Measurements from ENCODE around the gene NRXN3.

GRCh38 chr14:78968265-78968664 is 798.1 kb downstream of the NRXN3 start:
- TF ChIP-seq, protein P1, sequence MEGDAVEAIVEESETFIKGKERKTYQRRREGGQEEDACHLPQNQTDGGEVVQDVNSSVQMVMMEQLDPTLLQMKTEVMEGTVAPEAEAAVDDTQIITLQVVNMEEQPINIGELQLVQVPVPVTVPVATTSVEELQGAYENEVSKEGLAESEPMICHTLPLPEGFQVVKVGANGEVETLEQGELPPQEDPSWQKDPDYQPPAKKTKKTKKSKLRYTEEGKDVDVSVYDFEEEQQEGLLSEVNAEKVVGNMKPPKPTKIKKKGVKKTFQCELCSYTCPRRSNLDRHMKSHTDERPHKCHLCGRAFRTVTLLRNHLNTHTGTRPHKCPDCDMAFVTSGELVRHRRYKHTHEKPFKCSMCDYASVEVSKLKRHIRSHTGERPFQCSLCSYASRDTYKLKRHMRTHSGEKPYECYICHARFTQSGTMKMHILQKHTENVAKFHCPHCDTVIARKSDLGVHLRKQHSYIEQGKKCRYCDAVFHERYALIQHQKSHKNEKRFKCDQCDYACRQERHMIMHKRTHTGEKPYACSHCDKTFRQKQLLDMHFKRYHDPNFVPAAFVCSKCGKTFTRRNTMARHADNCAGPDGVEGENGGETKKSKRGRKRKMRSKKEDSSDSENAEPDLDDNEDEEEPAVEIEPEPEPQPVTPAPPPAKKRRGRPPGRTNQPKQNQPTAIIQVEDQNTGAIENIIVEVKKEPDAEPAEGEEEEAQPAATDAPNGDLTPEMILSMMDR (IDR thresholded peaks at IDR 0.05; ENCODE audit: poor library complexity): no peak
- no peak for TF ChIP-seq EZH2 (IDR thresholded peaks at IDR 0.05; ENCODE audit: borderline replicate concordance)
